Measurements from ENCODE around the gene USP7.

DNA sequence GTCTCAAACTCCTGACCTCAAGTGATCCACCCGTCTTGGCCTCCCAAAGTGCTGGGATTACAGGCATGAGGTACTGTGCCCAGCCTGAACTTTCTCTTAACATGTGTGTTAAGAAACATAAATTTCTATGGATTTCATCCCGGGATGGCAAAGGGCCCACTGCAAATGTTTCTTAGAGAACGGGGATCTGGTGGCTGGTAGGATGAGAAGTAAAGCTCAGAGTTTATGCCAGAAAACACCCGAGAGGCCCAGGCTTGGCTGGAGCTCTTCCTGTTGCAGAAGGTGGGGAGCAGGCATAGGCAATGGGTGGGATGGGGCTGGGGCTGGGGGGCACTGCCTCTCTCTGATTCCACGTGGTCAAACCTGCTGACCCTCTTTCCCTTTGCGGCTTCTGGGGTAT, 89.3 kb downstream of the USP7 start:
- TF ChIP-seq RXRA (IDR thresholded peaks at IDR 0.05; ENCODE audit: borderline replicate concordance, low read depth): no peak
- no peak for TF ChIP-seq FOXM1 (IDR thresholded peaks at IDR 0.05; ENCODE audit: low read depth)
- no peak for TF ChIP-seq CTCF (IDR thresholded peaks at IDR 0.05)
- TF ChIP-seq FOXJ3 (CRISPR knock-in tag; IDR thresholded peaks at IDR 0.05): no peak
